ENCODE data around the gene RNF215.

RNF215 gene

GRCh38 chr22:30386960-30387827 is at the start of gene RNF215:
Gene RNF215 (minus strand): TSS chr22:30387411. CDS start chr22:30387313, 98 bp downstream.
- peak; percentile 97 for DNase-seq (ENCODE audit: low spot score)

GRCh38 chr22:30436196-30436595 is 49.0 kb upstream of the RNF215 start:
- no peak for DNase-seq (ENCODE audit: low spot score)

GRCh38 chr22:30435674-30436126 is 48.5 kb upstream of the RNF215 start:
- no peak for DNase-seq (ENCODE audit: low spot score)

- no peak for DNase-seq (ENCODE audit: low spot score)
Measured at GRCh38 chr22:30434843-30435242, 47.6 kb upstream of the RNF215 start.

GRCh38 chr22:30433773-30434172 is 46.6 kb upstream of the RNF215 start:
- no peak for DNase-seq (ENCODE audit: low spot score)

- no peak for DNase-seq (ENCODE audit: low spot score)
Measured at GRCh38 chr22:30433227-30433626, 46.0 kb upstream of the RNF215 start.

- DNase-seq (ENCODE audit: low spot score), result no peak
Measured at GRCh38 chr22:30432520-30432919, 45.3 kb upstream of the RNF215 start.

- no peak for DNase-seq (ENCODE audit: low spot score)
Measured at GRCh38 chr22:30432096-30432495, 44.9 kb upstream of the RNF215 start.

GRCh38 chr22:30430933-30431332 is 43.7 kb upstream of the RNF215 start:
- no peak for DNase-seq (ENCODE audit: low spot score)

GRCh38 chr22:30429887-30430286 is 42.7 kb upstream of the RNF215 start:
- no peak for DNase-seq (ENCODE audit: low spot score)

- no peak for DNase-seq (ENCODE audit: low spot score)
Measured at GRCh38 chr22:30427871-30428270, 40.7 kb upstream of the RNF215 start.

- DNase-seq (ENCODE audit: low spot score), result peak; percentile 76
Measured at GRCh38 chr22:30426388-30427353, 39.5 kb upstream of the RNF215 start.

- DNase-seq (ENCODE audit: low spot score), result peak; percentile 69
Measured at GRCh38 chr22:30425616-30426387, 38.6 kb upstream of the RNF215 start, which contains the start of gene MTFP1. Gene MTFP1 (plus strand): TSS chr22:30425768. CDS start chr22:30425880, 112 bp downstream.

GRCh38 chr22:30425327-30425615 is 38.1 kb upstream of the RNF215 start:
- no peak for DNase-seq (ENCODE audit: low spot score)

GRCh38 chr22:30424534-30425326 is 37.5 kb upstream of the RNF215 start:
- DNase-seq (ENCODE audit: low spot score), result no peak

GRCh38 chr22:30423959-30424533 is 36.8 kb upstream of the RNF215 start:
- DNase-seq (ENCODE audit: low spot score), result peak; percentile 98

- no peak for DNase-seq (ENCODE audit: low spot score)
Measured at GRCh38 chr22:30423301-30423958, 36.2 kb upstream of the RNF215 start.

- peak; percentile 83 for DNase-seq (ENCODE audit: low spot score)
Measured at GRCh38 chr22:30422481-30423300, 35.5 kb upstream of the RNF215 start.

Data from AG08396 (cell line).